KMS-11 (cell line): ENCODE results near the gene PITX1.

Experiments
- H2AFZ ChIP-seq: fragments of 200-600 bp; sonication (generic); 2 replicates; pipeline ENCODE4 v1.6.1; 2016; ENCODE audit warnings: antibody characterized with exemption, mixed run types, low read depth
- H3K27ac ChIP-seq: fragments of 200-600 bp; sonication (generic); 2 replicates; pipeline ENCODE4 v1.6.1; 2016; ENCODE audit warnings: mild to moderate bottlenecking, mixed run types
- H3K27me3 ChIP-seq: fragments of 200-600 bp; sonication (generic); 2 replicates; pipeline ENCODE4 v1.6.1; 2017; ENCODE audit warnings: mild to moderate bottlenecking, low read depth, mixed run types, moderate library complexity; ENCODE audit not compliant: insufficient read depth
- H3K36me3 ChIP-seq: fragments of 200-600 bp; sonication (generic); 2 replicates; pipeline ENCODE4 v1.6.1; 2017; ENCODE audit warnings: mild to moderate bottlenecking, mixed run types; ENCODE audit not compliant: insufficient read depth
- H3K4me1 ChIP-seq: fragments of 200-600 bp; sonication (generic); 2 replicates; pipeline ENCODE4 v1.6.1; 2016; ENCODE audit warnings: mild to moderate bottlenecking, low read depth, mixed run types; ENCODE audit not compliant: poor library complexity, severe bottlenecking
- H3K4me2 ChIP-seq: fragments of 200-600 bp; sonication (generic); 2 replicates; pipeline ENCODE4 v1.7.0; 2016; ENCODE audit warnings: mild to moderate bottlenecking, mixed run types
- H3K4me3 ChIP-seq: fragments of 200-600 bp; sonication (generic); IDR thresholded peaks from 2 replicates; pipeline ENCODE4 v1.6.1; 2017; ENCODE audit warnings: low read depth, low read length, mixed read lengths; ENCODE audit not compliant: insufficient read depth
- H3K79me2 ChIP-seq: fragments of 200-600 bp; sonication (generic); 2 replicates; pipeline ENCODE4 v1.6.1; 2016; ENCODE audit warnings: low read depth, mixed run types; ENCODE audit not compliant: insufficient read depth
- H3K9ac ChIP-seq: fragments of 200-600 bp; sonication (generic); 2 replicates; pipeline ENCODE4 v1.6.1; 2016; ENCODE audit warnings: mild to moderate bottlenecking, mixed run types
- H4K20me1 ChIP-seq: fragments of 200-600 bp; sonication (generic); 2 replicates; pipeline ENCODE4 v1.6.1; 2016; ENCODE audit warnings: mild to moderate bottlenecking, mixed run types; ENCODE audit not compliant: insufficient read depth
- TF ChIP-seq, protein P1 (sequence below): fragments of 200-600 bp; sonication (generic); conservative IDR thresholded peaks from 2 replicates; pipeline ENCODE4 v1.6.1; 2017; ENCODE audit warnings: low read depth, mild to moderate bottlenecking, antibody characterized with exemption, low read length, moderate library complexity, mixed read lengths

PITX1 gene

DNA sequence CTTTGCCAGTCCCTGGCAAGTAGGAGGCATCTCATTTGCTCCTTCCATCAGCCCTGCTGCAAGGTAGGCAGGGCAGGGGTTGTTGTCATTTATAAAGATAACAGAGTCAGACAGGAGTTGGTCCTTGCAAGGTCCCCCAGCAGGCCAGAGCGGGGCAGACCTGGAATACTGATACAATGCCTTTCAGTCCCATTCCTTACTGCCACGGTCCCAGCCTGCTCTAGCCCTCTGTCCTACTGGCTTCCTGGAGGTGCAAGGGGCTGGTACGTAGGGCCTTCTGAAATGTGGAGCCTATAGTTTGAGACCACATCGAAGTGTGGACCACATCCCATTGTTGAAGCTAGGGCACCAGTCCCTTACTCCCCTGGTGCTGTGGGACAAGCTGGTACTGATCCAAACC is 42.8 kb upstream of the PITX1 start:
- Histone ChIP-seq H3K27ac (no peak overlapping the region), H3K36me3 (no peaks in the 10 kb centered on the region), H3K4me1 (no peaks in the 10 kb centered on the region), H2AFZ (no peak overlapping the region), H3K27me3 (no peaks in the 10 kb centered on the region), H4K20me1 (no peaks in the 10 kb centered on the region), H3K4me2 (no peak overlapping the region), H3K79me2 (no peaks in the 10 kb centered on the region), H3K4me3 (no peak overlapping the region), H3K9ac (no peak overlapping the region)
- TF ChIP-seq, protein P1, sequence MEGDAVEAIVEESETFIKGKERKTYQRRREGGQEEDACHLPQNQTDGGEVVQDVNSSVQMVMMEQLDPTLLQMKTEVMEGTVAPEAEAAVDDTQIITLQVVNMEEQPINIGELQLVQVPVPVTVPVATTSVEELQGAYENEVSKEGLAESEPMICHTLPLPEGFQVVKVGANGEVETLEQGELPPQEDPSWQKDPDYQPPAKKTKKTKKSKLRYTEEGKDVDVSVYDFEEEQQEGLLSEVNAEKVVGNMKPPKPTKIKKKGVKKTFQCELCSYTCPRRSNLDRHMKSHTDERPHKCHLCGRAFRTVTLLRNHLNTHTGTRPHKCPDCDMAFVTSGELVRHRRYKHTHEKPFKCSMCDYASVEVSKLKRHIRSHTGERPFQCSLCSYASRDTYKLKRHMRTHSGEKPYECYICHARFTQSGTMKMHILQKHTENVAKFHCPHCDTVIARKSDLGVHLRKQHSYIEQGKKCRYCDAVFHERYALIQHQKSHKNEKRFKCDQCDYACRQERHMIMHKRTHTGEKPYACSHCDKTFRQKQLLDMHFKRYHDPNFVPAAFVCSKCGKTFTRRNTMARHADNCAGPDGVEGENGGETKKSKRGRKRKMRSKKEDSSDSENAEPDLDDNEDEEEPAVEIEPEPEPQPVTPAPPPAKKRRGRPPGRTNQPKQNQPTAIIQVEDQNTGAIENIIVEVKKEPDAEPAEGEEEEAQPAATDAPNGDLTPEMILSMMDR, result no peak

DNA sequence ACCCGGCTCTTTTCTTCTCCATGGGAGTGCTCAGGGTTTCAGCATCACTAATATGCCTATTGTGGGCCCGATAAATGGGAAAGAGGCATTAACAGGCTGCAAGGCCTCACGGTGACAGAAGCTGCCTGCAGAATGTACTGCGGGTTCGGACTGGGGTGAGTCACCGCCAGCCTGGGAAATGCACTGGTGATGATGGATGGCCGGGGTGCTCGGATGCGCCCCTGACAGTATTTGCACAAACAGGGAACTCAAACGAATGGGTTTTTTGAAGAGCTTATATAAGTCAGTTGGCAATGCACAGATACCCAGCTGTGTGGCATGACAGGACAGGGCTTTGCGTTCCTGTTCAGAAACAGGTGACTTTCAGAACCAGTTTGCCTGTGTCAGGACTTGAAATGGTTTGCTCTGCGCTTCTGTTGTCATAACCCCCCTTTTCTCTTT is 42.0 kb upstream of the PITX1 start:
- no peak overlapping the region for H3K9ac ChIP-seq
- no peak overlapping the region for H3K4me2 ChIP-seq
- no peaks in the 10 kb centered on the region for H3K36me3 ChIP-seq
- H2AFZ ChIP-seq, result no peak overlapping the region
- H3K4me1 ChIP-seq, result no peaks in the 10 kb centered on the region
- H3K27me3 ChIP-seq, result no peaks in the 10 kb centered on the region
- TF ChIP-seq, protein P1, result no peak
- no peaks in the 10 kb centered on the region for H4K20me1 ChIP-seq
- H3K4me3 ChIP-seq, result no peak overlapping the region
- no peaks in the 10 kb centered on the region for H3K79me2 ChIP-seq
- no peak overlapping the region for H3K27ac ChIP-seq

DNA sequence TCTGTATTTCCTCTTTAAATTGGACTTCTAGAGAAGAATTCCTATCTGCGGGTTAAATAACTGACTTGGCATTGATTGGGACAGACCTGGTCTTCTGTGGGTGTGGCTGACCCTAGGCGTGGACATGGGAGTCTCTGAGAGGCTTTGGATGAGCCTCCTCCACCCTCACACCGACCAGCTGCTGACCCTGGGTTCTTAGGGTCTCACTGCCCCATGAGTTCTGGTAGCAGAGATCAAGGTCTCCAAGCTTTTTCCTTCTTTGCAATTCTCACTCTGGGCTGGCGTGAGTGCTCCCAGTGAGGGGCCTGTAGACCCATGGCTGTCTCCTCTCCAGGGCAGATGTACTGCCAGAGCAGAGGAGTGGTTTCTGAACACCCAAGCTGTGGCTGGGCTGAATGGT is 41.6 kb upstream of the PITX1 start:
- no peak overlapping the region for H3K27ac ChIP-seq
- no peaks in the 10 kb centered on the region for H3K4me1 ChIP-seq
- no peak overlapping the region for H3K9ac ChIP-seq
- H3K27me3 ChIP-seq, result no peaks in the 10 kb centered on the region
- H3K4me2 ChIP-seq, result no peak overlapping the region
- no peak overlapping the region for H3K4me3 ChIP-seq
- TF ChIP-seq, protein P1, result no peak
- no peaks in the 10 kb centered on the region for H3K79me2 ChIP-seq
- no peak overlapping the region for H2AFZ ChIP-seq
- no peaks in the 10 kb centered on the region for H3K36me3 ChIP-seq
- no peaks in the 10 kb centered on the region for H4K20me1 ChIP-seq

DNA sequence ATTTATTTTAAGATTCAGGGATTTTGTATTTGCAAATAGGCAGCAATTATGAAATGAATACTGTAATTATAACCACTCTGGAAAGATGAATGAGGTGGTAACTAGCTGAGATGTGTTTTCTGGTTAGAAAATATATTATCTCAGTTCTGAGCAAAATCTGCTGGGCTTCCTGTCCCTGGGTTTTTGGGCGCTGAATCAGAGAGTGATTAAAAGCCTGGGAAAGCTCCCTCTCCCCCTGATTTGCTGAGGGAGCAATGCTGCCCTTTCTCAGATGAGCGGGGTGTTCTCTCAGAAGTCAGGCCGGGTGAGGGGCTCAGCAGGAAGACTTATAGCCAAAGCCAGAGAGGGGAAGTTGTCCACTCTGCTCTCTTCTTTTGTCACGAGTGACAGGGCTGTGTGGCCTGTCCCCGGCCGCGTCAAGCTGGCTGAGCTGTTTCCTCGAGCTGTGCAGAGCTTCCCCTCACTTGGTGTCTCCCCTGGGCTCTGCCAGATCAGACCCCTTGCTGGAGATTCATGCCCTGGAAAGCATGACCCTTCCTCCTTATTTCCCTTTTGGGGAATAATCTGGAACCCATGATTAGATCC is 39.8 kb upstream of the PITX1 start:
- H4K20me1 ChIP-seq, result no peaks in the 10 kb centered on the region

More for the DNA sequence above, 39.8 kb upstream of the PITX1 start:
- Histone ChIP-seq H3K4me1 (no peaks in the 10 kb centered on the region), H3K4me3 (no peak overlapping the region), H3K36me3 (no peaks in the 10 kb centered on the region), H3K9ac (no peak overlapping the region), H3K4me2 (no peak overlapping the region), H3K27ac (no peak overlapping the region), H2AFZ (no peak overlapping the region), H3K79me2 (no peaks in the 10 kb centered on the region), H3K27me3 (no peaks in the 10 kb centered on the region)
- TF ChIP-seq, protein P1, result no peak
